ENCODE data around the gene ADAMTS12.

GRCh38 chr5:33800241-33800950 lies 91.4 kb downstream of the ADAMTS12 start:
- TF ChIP-seq EZH2 (IDR thresholded peaks at IDR 0.05; ENCODE audit: insufficient read depth, poor library complexity, severe bottlenecking) = no peak
- TF ChIP-seq EZH2phosphoT487 (IDR thresholded peaks at IDR 0.05; ENCODE audit: insufficient read depth, low read depth) = no peak

Measured in GM23248 (cell line).